Trophoblast cell (in vitro differentiated cells and primary cell): ENCODE measurements around the gene TAGLN.
A peak's percentile ranks its signal among the peaks of the same experiment; 100 is the strongest.

ENCODE experiments used
- DNase-seq, 2 donors: peaks; one replicate each; pipeline ENCODE4 v3.0.0-alpha.2; 2016
- H2AFZ ChIP-seq: 2 replicates; pipeline ENCODE4 v1.6.1; 2013; ENCODE audit warnings: low read length, moderate library complexity, mild to moderate bottlenecking; ENCODE audit not compliant: insufficient read depth, poor library complexity
- H2AK5ac ChIP-seq: 2 replicates; pipeline ENCODE4 v1.6.1; 2013; ENCODE audit warnings: mild to moderate bottlenecking, low read length
- H2BK120ac ChIP-seq: 2 replicates; pipeline ENCODE4 v1.6.1; 2013; ENCODE audit warnings: low read length, mild to moderate bottlenecking, moderate library complexity; ENCODE audit not compliant: insufficient read depth, poor library complexity
- H2BK12ac ChIP-seq: 2 replicates; pipeline ENCODE4 v1.6.1; 2013; ENCODE audit warnings: mild to moderate bottlenecking, low read length, moderate library complexity
- H2BK5ac ChIP-seq: 2 replicates; pipeline ENCODE4 v1.6.1; 2013; ENCODE audit warnings: low read length, low read depth, moderate library complexity, mild to moderate bottlenecking; ENCODE audit not compliant: poor library complexity
- H3K14ac ChIP-seq: 2 replicates; pipeline ENCODE4 v1.6.1; 2013; ENCODE audit warnings: mild to moderate bottlenecking, low read length
- H3K18ac ChIP-seq: 2 replicates; pipeline ENCODE4 v1.6.1; 2013; ENCODE audit warnings: mild to moderate bottlenecking, low read length
- H3K23ac ChIP-seq: 2 replicates; pipeline ENCODE4 v1.6.1; 2013; ENCODE audit warnings: low read length
- H3K27ac ChIP-seq: 2 replicates; pipeline ENCODE4 v1.5.1; 2013; ENCODE audit warnings: low read depth, mild to moderate bottlenecking, inconsistent platforms, low read length, moderate library complexity
- H3K27me3 ChIP-seq: 2 replicates; pipeline ENCODE4 v1.6.1; 2013; ENCODE audit warnings: inconsistent platforms, mild to moderate bottlenecking, low read length, moderate library complexity; ENCODE audit not compliant: insufficient read depth
- H3K36me3 ChIP-seq, 2 experiments: 1 replicate in 1 of 2; 2 replicates in 1 of 2; pipeline ENCODE4 v1.6.1; 2013; ENCODE audit warnings: low read length in 2 of 2, mild to moderate bottlenecking in 2 of 2, moderate library complexity in 1 of 2; ENCODE audit not compliant: insufficient read depth in 2 of 2, control insufficient read depth in 1 of 2
- H3K4ac ChIP-seq: 2 replicates; pipeline ENCODE4 v1.6.1; 2013; ENCODE audit warnings: low read depth, mild to moderate bottlenecking, low read length, moderate library complexity
- H3K4me1 ChIP-seq, 2 experiments: 1 replicate in 1 of 2; 2 replicates in 1 of 2; pipeline ENCODE4 v1.6.1; 2013; ENCODE audit warnings: low read length in 2 of 2, mild to moderate bottlenecking in 2 of 2, moderate library complexity in 1 of 2; ENCODE audit not compliant: insufficient read depth in 2 of 2, control insufficient read depth in 1 of 2
- H3K4me2 ChIP-seq: 2 replicates; pipeline ENCODE4 v1.6.1; 2013; ENCODE audit warnings: inconsistent platforms, mild to moderate bottlenecking, low read length, moderate library complexity
- H3K4me3 ChIP-seq: 2 replicates; pipeline ENCODE4 v1.5.1; 2013; ENCODE audit warnings: mild to moderate bottlenecking, low read depth, low read length, inconsistent platforms
- H3K79me1 ChIP-seq: one replicate; pipeline ENCODE4 v1.6.1; 2013; ENCODE audit warnings: low read length
- H3K79me2 ChIP-seq: 2 replicates; pipeline ENCODE4 v1.6.1; 2013; ENCODE audit warnings: low read length, mild to moderate bottlenecking; ENCODE audit not compliant: control insufficient read depth, insufficient read depth, poor library complexity
- H3K9ac ChIP-seq: 2 replicates; pipeline ENCODE4 v1.6.1; 2013; ENCODE audit warnings: mild to moderate bottlenecking, low read length
- H3K9me3 ChIP-seq: 2 replicates; pipeline ENCODE4 v1.6.1; 2013; ENCODE audit warnings: low read depth, mild to moderate bottlenecking, control low read depth, inconsistent platforms, low read length; ENCODE audit not compliant: insufficient read depth
- H4K12ac ChIP-seq: 2 replicates; pipeline ENCODE4 v1.6.1; 2013; ENCODE audit warnings: low read depth, mild to moderate bottlenecking, low read length, moderate library complexity
- H4K8ac ChIP-seq: 2 replicates; pipeline ENCODE4 v1.6.1; 2013; ENCODE audit warnings: low read depth, mild to moderate bottlenecking, low read length, moderate library complexity
- H4K91ac ChIP-seq: one replicate; pipeline ENCODE4 v1.6.1; 2013; ENCODE audit warnings: low read depth, mild to moderate bottlenecking, low read length, moderate library complexity
- WGBS: extraction: QIAGEN DNeasy Blood & Tissue Kit; methylation state at CpG from one replicate; pipeline ENCODE4 v1.1.7; 2013; ENCODE audit warnings: missing lambda C conversion rate; ENCODE audit not compliant: insufficient read length, insufficient coverage; ENCODE audit errors: extremely low coverage; 5-methylcytosine and 5-hydroxymethylcytosine counted together

Gene TAGLN

GRCh38 chr11:117239295-117239694 is 40.1 kb downstream of the TAGLN start:
- H3K18ac ChIP-seq = no peak overlapping the region
- H2AK5ac ChIP-seq = no peak overlapping the region
- no peaks in the 10 kb centered on the region for H3K4me1 ChIP-seq
- H3K27me3 ChIP-seq = no peaks in the 10 kb centered on the region
- H3K9ac ChIP-seq = no peak overlapping the region
- H3K27ac ChIP-seq = no peak overlapping the region
- H2BK12ac ChIP-seq = no peak overlapping the region
- no peak overlapping the region for H2AFZ ChIP-seq
- H4K8ac ChIP-seq = no peak overlapping the region
- no peaks in the 10 kb centered on the region for H3K79me2 ChIP-seq
- no peak overlapping the region for H2BK5ac ChIP-seq
- no CpG with 5 or more reads among the region's 6 CpGs for WGBS
- H4K91ac ChIP-seq = no peak overlapping the region
- H3K79me1 ChIP-seq = no peaks in the 10 kb centered on the region
- peaks cover 18 to 30% of the 10 kb centered on the region in 2 experiments for H3K36me3 ChIP-seq
- H2BK120ac ChIP-seq = no peak overlapping the region
- H4K12ac ChIP-seq = no peak overlapping the region
- DNase-seq = peak; percentile 18 to 39
- no peak overlapping the region for H3K4me3 ChIP-seq
- H3K14ac ChIP-seq = no peak overlapping the region
- H3K23ac ChIP-seq = no peak overlapping the region
- no peaks in the 10 kb centered on the region for H3K9me3 ChIP-seq
- H3K4me2 ChIP-seq = no peak overlapping the region
- no peak overlapping the region for H3K4ac ChIP-seq

GRCh38 chr11:117248341-117248740 is 49.2 kb downstream of the TAGLN start:
- H3K4me3 ChIP-seq = no peak overlapping the region
- no peaks in the 10 kb centered on the region for H3K27me3 ChIP-seq
- H4K91ac ChIP-seq = no peak overlapping the region
- no peak for DNase-seq
- no peak overlapping the region for H2AK5ac ChIP-seq
- H3K4ac ChIP-seq = no peak overlapping the region
- H3K9me3 ChIP-seq = no peaks in the 10 kb centered on the region
- no CpG with 5 or more reads among the region's 4 CpGs for WGBS
- no peak overlapping the region for H2AFZ ChIP-seq
- H3K27ac ChIP-seq = no peak overlapping the region
- H3K14ac ChIP-seq = no peak overlapping the region
- H3K9ac ChIP-seq = no peak overlapping the region
- no peak overlapping the region for H3K18ac ChIP-seq
- H3K79me2 ChIP-seq = no peaks in the 10 kb centered on the region
- H2BK120ac ChIP-seq = no peak overlapping the region
- H3K4me2 ChIP-seq = no peak overlapping the region
- H3K23ac ChIP-seq = no peak overlapping the region
- no peaks in the 10 kb centered on the region for H3K79me1 ChIP-seq
- no peak overlapping the region for H4K8ac ChIP-seq
- H4K12ac ChIP-seq = no peak overlapping the region
- no peak overlapping the region for H2BK12ac ChIP-seq
- no peak overlapping the region for H2BK5ac ChIP-seq
- no peaks in the 10 kb centered on the region for H3K4me1 ChIP-seq
- peaks cover 23 to 30% of the 10 kb centered on the region in 2 experiments for H3K36me3 ChIP-seq

- Histone ChIP-seq H3K4me3 (no peak overlapping the region), H4K8ac (no peak overlapping the region), H2BK5ac (no peak overlapping the region), H4K12ac (no peak overlapping the region), H3K14ac (no peak overlapping the region), H2AFZ (no peak overlapping the region), H3K27me3 (no peaks in the 10 kb centered on the region), H3K23ac (no peak overlapping the region), H3K79me2 (no peaks in the 10 kb centered on the region), H2BK120ac (no peak overlapping the region), H2BK12ac (no peak overlapping the region), H3K4ac (no peak overlapping the region), H4K91ac (no peak overlapping the region), H3K9ac (no peak overlapping the region), H2AK5ac (no peak overlapping the region), H3K27ac (no peak overlapping the region), H3K4me2 (no peak overlapping the region), H3K18ac (no peak overlapping the region), H3K4me1 (no peaks in the 10 kb centered on the region), H3K9me3 (no peaks in the 10 kb centered on the region), H3K36me3 (peaks cover 24 to 25% of the 10 kb centered on the region in 2 experiments), H3K79me1 (no peaks in the 10 kb centered on the region)
- no CpG with 5 or more reads among the region's 4 CpGs for WGBS
- DNase-seq = no peak
Observed at GRCh38 chr11:117249571-117249970, 50.4 kb downstream of the TAGLN start.

DNA sequence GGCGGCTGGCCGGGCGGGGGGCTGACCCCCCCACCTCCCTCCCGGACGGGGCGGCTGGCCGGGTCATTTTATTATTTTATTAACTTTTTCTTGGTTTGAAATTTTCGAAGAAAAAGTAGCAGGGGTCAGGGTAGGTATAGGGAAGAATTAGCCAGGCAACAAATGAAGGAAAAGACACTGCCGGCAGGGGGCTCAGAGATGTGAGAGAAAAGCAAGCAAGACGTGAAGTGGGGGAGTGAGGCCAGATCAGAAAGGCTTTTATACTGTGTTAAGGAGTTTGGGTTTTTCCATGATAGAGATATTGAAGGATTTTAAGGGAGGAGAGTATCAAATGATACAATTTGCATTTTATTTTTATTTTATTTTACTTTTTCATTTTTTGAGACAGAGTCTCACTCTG is 52.3 kb downstream of the TAGLN start:
- H2BK5ac ChIP-seq = no peak overlapping the region
- H2AK5ac ChIP-seq = no peak overlapping the region
- no peak overlapping the region for H2BK12ac ChIP-seq
- DNase-seq = no peak
- H3K18ac ChIP-seq = no peak overlapping the region
- no peaks in the 10 kb centered on the region for H3K79me2 ChIP-seq
- H4K91ac ChIP-seq = no peak overlapping the region
- WGBS = no CpG with 5 or more reads among the region's 10 CpGs
- no peak overlapping the region for H3K4ac ChIP-seq
- H3K27me3 ChIP-seq = no peaks in the 10 kb centered on the region
- no peak overlapping the region for H3K4me3 ChIP-seq
- H3K9ac ChIP-seq = no peak overlapping the region
- H3K36me3 ChIP-seq = peaks cover 14 to 21% of the 10 kb centered on the region in 2 experiments
- H2AFZ ChIP-seq = no peak overlapping the region
- no peaks in the 10 kb centered on the region for H3K4me1 ChIP-seq
- no peak overlapping the region for H3K27ac ChIP-seq
- H3K9me3 ChIP-seq = no peaks in the 10 kb centered on the region
- no peak overlapping the region for H4K12ac ChIP-seq
- H3K4me2 ChIP-seq = no peak overlapping the region
- H3K79me1 ChIP-seq = no peaks in the 10 kb centered on the region
- H3K23ac ChIP-seq = no peak overlapping the region
- H4K8ac ChIP-seq = no peak overlapping the region
- H3K14ac ChIP-seq = no peak overlapping the region
- H2BK120ac ChIP-seq = no peak overlapping the region
